Ammon's horn (tissue), 1 donor: ENCODE data around the gene CYB561D1.

Source experiments
- DNase-seq: peaks from one replicate; pipeline ENCODE4 v3.0.0-alpha.2; 2016; ENCODE audit warnings: low spot score

The CYB561D1 gene

GRCh38 chr1:109530457-109531087 is 36.7 kb downstream of the CYB561D1 start:
- DNase-seq: peak; percentile 58

- no peak for DNase-seq
Measured at GRCh38 chr1:109531380-109531779, 37.5 kb downstream of the CYB561D1 start.

GRCh38 chr1:109531826-109532364 is 38.0 kb downstream of the CYB561D1 start:
- no peak for DNase-seq

- peak; percentile 89 for DNase-seq
Measured at GRCh38 chr1:109532365-109533136, 38.7 kb downstream of the CYB561D1 start.

- no peak for DNase-seq
Measured at GRCh38 chr1:109534307-109534858, 40.5 kb downstream of the CYB561D1 start.

- DNase-seq: no peak
Measured at GRCh38 chr1:109535481-109535880, 41.6 kb downstream of the CYB561D1 start.

GRCh38 chr1:109535971-109536491 is 42.1 kb downstream of the CYB561D1 start:
- peak; percentile 82 for DNase-seq

GRCh38 chr1:109537450-109538178 is 43.7 kb downstream of the CYB561D1 start:
- no peak for DNase-seq

- no peak for DNase-seq
Measured at GRCh38 chr1:109538827-109539555, 45.1 kb downstream of the CYB561D1 start.

GRCh38 chr1:109539676-109540075 is 45.8 kb downstream of the CYB561D1 start, which contains the start of gene GPR61:
GPR61 (plus strand) TSS chr1:109539872; CDS start chr1:109543023, 3,151 bp downstream.
- DNase-seq: peak; percentile 74

GRCh38 chr1:109541102-109541501 is 47.2 kb downstream of the CYB561D1 start:
- DNase-seq: peak; percentile 33

GRCh38 chr1:109542657-109543056 is 48.8 kb downstream of the CYB561D1 start:
- DNase-seq: no peak

GRCh38 chr1:109543283-109543987 is 49.5 kb downstream of the CYB561D1 start:
- DNase-seq: no peak

- no peak for DNase-seq
Measured at GRCh38 chr1:109543988-109544735, 50.3 kb downstream of the CYB561D1 start.

- DNase-seq: peak; percentile 96
Measured at GRCh38 chr1:109546311-109547109, 52.6 kb downstream of the CYB561D1 start.

GRCh38 chr1:109547463-109548320 is 53.8 kb downstream of the CYB561D1 start:
- peak; percentile 42 for DNase-seq

GRCh38 chr1:109548321-109549267 is 54.7 kb downstream of the CYB561D1 start, which contains the start of gene GNAI3:
GNAI3 (plus strand) TSS chr1:109548615; CDS start chr1:109548721, 106 bp downstream.
- DNase-seq: peak; percentile 98
